A172 (cell line): ENCODE data around the gene MAPKAP1. TPM values are rescaled to one million over a fixed set of nuclear protein-coding genes. Genes with fewer than 3 reads are reported as not detected.

Experiments
- DNase-seq: peaks from one replicate; pipeline ENCODE4 v3.0.0-alpha.2; 2015; ENCODE audit warnings: low spot score
- total RNA-seq: library from RNA; depleted of rRNA; stranded (reverse); fragments of >200 nt; shearing (Covaris generic); gene quantifications from 2 replicates; pipeline ENCODE4 v1.2.3, GENCODE V29; 2014

The MAPKAP1 gene
- total RNA-seq, 1 experiment from 2014 or later, result 155 TPM

- peak; percentile 95 for DNase-seq
Observed at GRCh38 chr9:125674981-125675973, 31.7 kb downstream of the MAPKAP1 start.

GRCh38 chr9:125672876-125673275 is 34.1 kb downstream of the MAPKAP1 start:
- no peak for DNase-seq

GRCh38 chr9:125663127-125663526 is 43.9 kb downstream of the MAPKAP1 start:
- peak; percentile 88 for DNase-seq

- no peak for DNase-seq
Observed at GRCh38 chr9:125660557-125660956, 46.5 kb downstream of the MAPKAP1 start.

DNA sequence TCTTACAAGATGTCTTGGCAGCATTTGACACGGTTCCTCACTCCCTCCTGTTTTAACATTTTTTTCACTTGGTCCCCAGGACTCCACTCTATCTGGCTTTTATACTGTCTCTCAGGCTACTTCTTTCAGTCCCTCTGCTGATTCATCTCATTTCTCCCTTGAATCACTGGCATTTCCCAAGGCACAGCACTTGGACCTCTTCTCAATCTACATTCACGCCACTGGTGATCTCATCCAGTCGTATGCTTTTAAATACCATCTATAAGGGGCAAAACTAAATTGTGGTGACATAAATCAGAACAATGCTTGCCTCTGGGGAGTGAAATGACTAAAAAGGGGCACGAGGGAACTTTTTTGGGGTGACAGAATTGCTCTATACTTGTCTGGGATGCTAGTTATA is 47.1 kb downstream of the MAPKAP1 start:
- DNase-seq, result peak; percentile 80

- no peak for DNase-seq
Observed at GRCh38 chr9:125659201-125659840, 47.7 kb downstream of the MAPKAP1 start.

GRCh38 chr9:125656560-125656959 is 50.4 kb downstream of the MAPKAP1 start:
- DNase-seq, result no peak

- peak; percentile 71 for DNase-seq
Observed at GRCh38 chr9:125655691-125656410, 51.2 kb downstream of the MAPKAP1 start.

- no peak for DNase-seq
Observed at GRCh38 chr9:125655066-125655633, 51.9 kb downstream of the MAPKAP1 start.

DNA sequence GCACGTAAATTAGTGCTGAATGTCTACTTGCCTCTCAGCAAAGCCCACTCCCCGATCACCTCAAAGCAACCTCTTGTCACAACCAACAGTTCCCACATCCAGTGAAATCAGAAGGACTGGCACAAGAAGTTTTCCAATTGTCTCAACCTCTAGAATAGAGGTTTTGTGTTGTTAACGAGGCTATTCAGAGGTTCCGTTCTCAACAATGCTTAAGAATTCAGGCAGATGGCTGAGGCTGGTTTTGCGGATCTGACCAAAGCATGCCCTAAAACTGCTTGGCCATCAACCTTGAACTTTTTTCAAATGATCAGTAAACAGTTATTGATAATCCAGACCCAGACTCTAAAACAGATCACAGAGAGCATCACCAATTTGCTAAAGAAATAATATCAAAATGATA is 52.9 kb downstream of the MAPKAP1 start:
- DNase-seq, result no peak

GRCh38 chr9:125653325-125653724 is 53.7 kb downstream of the MAPKAP1 start:
- no peak for DNase-seq

DNA sequence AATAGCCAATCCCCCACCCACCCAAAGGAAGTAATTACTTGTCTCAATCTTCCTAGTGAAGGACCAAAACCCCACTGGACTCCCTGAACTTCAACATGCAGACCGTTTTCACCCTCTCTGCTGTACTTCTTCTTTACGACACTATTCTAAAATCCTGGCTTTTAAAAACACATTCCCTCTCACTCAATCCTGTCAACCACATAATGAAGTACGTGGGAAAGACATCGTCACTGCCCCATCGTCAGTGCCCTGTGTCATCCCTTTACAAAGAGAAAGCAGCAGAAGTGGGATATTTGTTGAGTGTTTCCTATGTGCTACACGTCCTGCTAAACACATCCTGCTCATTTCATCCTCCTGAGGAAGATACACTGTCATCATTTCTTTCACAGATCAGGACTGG is 54.2 kb downstream of the MAPKAP1 start:
- DNase-seq, result no peak

- no peak for DNase-seq
Observed at GRCh38 chr9:125652233-125652594, 54.8 kb downstream of the MAPKAP1 start.

GRCh38 chr9:125651576-125652232 is 55.3 kb downstream of the MAPKAP1 start:
- DNase-seq, result no peak

- DNase-seq, result peak; percentile 63
Observed at GRCh38 chr9:125650271-125650737, 56.7 kb downstream of the MAPKAP1 start.

DNA sequence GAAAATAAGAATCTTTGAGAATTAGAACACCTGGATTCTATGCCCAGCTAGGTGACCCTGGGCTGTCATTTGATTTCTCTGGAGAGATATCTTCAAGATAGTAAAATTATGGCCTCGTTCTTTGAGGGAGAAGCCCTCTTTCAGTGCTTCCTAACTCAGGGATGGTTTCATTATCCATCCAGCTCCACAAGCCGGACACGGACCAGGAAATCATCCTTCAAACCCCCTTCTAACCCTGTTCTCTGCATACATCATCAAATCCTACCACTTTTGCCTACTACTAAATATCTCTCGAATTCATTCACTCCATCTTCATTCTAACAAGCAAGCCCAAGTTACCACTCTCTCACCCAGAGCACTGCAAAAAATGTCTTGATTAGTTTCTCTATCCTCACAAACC is 57.2 kb downstream of the MAPKAP1 start:
- no peak for DNase-seq

DNA sequence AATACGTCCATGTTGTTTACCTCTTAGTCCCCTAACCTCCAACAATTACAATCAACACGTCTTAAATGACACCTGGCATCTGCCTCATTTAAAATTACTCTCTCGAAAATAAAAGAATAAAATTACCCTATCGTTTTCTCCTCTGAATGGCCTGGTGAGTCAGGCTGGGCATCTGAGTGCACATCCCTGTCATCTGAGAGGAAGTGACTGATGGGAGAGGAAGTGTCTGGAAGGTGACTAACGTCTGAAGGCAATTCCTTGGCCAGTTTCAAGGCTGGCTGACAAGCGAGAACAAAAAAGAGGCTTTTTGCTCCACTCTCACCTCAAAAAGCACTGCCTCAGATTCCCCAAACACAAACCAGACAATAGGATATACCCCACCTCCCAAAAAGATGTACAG is 57.7 kb downstream of the MAPKAP1 start:
- peak; percentile 97 for DNase-seq

GRCh38 chr9:125648294-125648693 is 58.7 kb downstream of the MAPKAP1 start:
- no peak for DNase-seq

DNA sequence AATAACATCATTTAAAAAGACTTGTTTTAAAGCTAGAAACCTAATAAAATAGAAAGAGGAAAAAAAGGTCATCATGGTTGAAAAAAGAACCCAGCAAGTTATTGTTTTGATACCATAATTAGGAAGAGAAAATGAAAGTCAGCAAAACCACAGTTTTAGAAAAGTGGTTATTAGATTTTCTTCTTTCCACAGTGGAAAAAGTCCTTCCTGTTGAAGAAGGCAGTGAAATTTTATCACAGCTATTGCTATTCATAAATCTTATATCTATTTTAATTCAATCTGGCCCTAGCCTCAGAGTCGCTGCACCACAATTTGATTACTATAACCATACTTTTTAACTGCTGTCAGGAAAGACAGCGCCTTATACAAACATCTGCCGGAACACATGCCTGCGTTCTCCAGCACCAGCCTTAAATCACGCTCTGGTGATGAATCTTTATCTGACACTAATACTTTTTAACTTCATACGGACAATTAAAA is 60.3 kb downstream of the MAPKAP1 start:
- no peak for DNase-seq

DNA sequence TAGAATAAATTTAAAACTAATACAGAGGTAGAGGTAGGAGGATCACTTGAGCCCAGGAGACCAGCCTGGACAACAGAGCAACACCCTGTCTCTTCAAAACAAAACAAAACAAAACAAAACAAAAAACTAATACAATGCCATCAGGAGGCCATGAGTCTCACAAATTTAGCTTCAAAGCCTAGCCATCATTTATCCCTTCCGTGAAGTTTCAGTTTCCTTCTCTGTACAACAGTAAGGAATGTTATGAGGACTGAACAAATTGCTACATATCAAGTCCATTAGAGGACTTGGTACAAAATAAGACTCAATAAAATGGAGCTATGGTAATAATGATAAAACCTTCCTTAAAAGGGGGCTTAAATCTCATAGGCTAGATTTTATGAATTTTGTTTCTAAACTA is 60.8 kb downstream of the MAPKAP1 start:
- DNase-seq, result no peak

GRCh38 chr9:125644819-125645507 is 62.0 kb downstream of the MAPKAP1 start:
- DNase-seq, result no peak
